ENCODE data around the gene CERT1. TPM values are rescaled to one million over a fixed set of nuclear protein-coding genes. Genes with fewer than 3 reads are reported as not detected.

Gene CERT1
- total and polyA plus RNA-seq, 8 donors = 49.2 to 72.7 (median 56.9) TPM

- Histone ChIP-seq H3K4me1 (peaks cover 0 to 9% of the 10 kb centered on the region in 2 donors), H3K4me3 (no peak overlapping the region), H3K9me3 (no peaks in the 10 kb centered on the region), H3K36me3 (no peaks in the 10 kb centered on the region), H3K27ac (no peak overlapping the region), H3K27me3 (no peaks in the 10 kb centered on the region)
- TF ChIP-seq CTCF (IDR thresholded peaks at IDR 0.05) = no peak
- ATAC-seq (no peak), DNase-seq (no peak)
- intact Hi-C loops (cut with DNase I) = no loop called here
Observed at GRCh38 chr5:75435096-75435495, 76.3 kb downstream of the CERT1 start.

GRCh38 chr5:75433814-75434506 is 77.5 kb downstream of the CERT1 start:
- Histone ChIP-seq H3K4me1 (peaks cover 0 to under 1% of the 10 kb centered on the region in 2 donors), H3K9me3 (no peaks in the 10 kb centered on the region), H3K27me3 (no peaks in the 10 kb centered on the region), H3K4me3 (no peak overlapping the region), H3K27ac (no peak overlapping the region), H3K36me3 (no peaks in the 10 kb centered on the region)
- no peak for TF ChIP-seq CTCF (IDR thresholded peaks at IDR 0.05)
- ATAC-seq (no peak), DNase-seq (no peak)
- intact Hi-C loops (cut with DNase I) = no loop called here

- ATAC-seq = no peak
- no peak for TF ChIP-seq CTCF (IDR thresholded peaks at IDR 0.05)
- Histone ChIP-seq H3K4me3 (no peak overlapping the region), H3K27me3 (no peaks in the 10 kb centered on the region), H3K36me3 (peaks cover 0 to 40% of the 10 kb centered on the region in 2 donors), H3K9me3 (no peaks in the 10 kb centered on the region), H3K4me1 (no peaks in the 10 kb centered on the region), H3K27ac (no peak overlapping the region)
- DNase-seq = no peak
- intact Hi-C loops (cut with DNase I) = no loop called here
Observed at GRCh38 chr5:75414241-75414640, 97.2 kb downstream of the CERT1 start.

GRCh38 chr5:75412111-75412990 is 99.1 kb downstream of the CERT1 start:
- Histone ChIP-seq H3K36me3 (peaks cover 0 to 30% of the 10 kb centered on the region in 2 donors), H3K4me1 (no peaks in the 10 kb centered on the region), H3K27ac (no peak overlapping the region), H3K9me3 (no peaks in the 10 kb centered on the region), H3K4me3 (no peak overlapping the region), H3K27me3 (no peaks in the 10 kb centered on the region)
- intact Hi-C loops (cut with DNase I) = no loop called here
- no peak for TF ChIP-seq CTCF (IDR thresholded peaks at IDR 0.05)
- DNase-seq = peak in 2 of 4 donors; percentile 6 to 19
- ATAC-seq = no peak

GRCh38 chr5:75405296-75405695 is 106.1 kb downstream of the CERT1 start:
- no peak for ATAC-seq

More at GRCh38 chr5:75405296-75405695, 106.1 kb downstream of the CERT1 start:
- intact Hi-C loops (cut with DNase I) = no loop called here
- Histone ChIP-seq H3K36me3 (peaks cover 0 to 42% of the 10 kb centered on the region in 2 donors), H3K27me3 (no peaks in the 10 kb centered on the region), H3K4me3 (no peak overlapping the region), H3K9me3 (no peaks in the 10 kb centered on the region), H3K27ac (no peak overlapping the region), H3K4me1 (no peaks in the 10 kb centered on the region)
- DNase-seq = no peak
- no peak for TF ChIP-seq CTCF (IDR thresholded peaks at IDR 0.05)

Measured in left lung (tissue), 10 donors.